Left colon (tissue), 2 donors: ENCODE results near the gene USF3. TPM values are rescaled to one million over a fixed set of nuclear protein-coding genes. Genes with fewer than 3 reads are reported as not detected.

Experiments used
- ATAC-seq: fragments of 200-7000 bp; cut with Tn5 transposase; one replicate; pipeline ENCODE4 v1.9.1; 2020; ENCODE audit warnings: mild to moderate bottlenecking, moderate library complexity
- DNase-seq, 2 donors: peaks; one replicate each; pipeline ENCODE4 v3.0.0-alpha.2; 2020
- intact Hi-C, 2 donors: fragments of 100-400 bp; cut with DNase I in 1 of 2; cut with micrococcal nuclease in 1 of 2; formaldehyde crosslinking; loops; one replicate each; pipeline versions ENCODE4 v1.11.2 to v1.14.0; 2022; cut with DNase I, micrococcal nuclease
- total RNA-seq, 2 donors: library from RNA; stranded (reverse); fragmentation: NEBNext Ultra II Directional; extraction: Animal tissue kit (Norgen Biotek cat#: 25700); gene quantifications; one replicate each; pipeline ENCODE4 v1.2.1, GENCODE V29; 2021
- donor health status: DM: no; HTN: no; CAD: no.
- donor health status: DM: yes; HTN: yes; CAD: no.

USF3 gene
- total RNA-seq, 2 donors from 2014 or later, result 25.5 to 25.6 TPM

DNA sequence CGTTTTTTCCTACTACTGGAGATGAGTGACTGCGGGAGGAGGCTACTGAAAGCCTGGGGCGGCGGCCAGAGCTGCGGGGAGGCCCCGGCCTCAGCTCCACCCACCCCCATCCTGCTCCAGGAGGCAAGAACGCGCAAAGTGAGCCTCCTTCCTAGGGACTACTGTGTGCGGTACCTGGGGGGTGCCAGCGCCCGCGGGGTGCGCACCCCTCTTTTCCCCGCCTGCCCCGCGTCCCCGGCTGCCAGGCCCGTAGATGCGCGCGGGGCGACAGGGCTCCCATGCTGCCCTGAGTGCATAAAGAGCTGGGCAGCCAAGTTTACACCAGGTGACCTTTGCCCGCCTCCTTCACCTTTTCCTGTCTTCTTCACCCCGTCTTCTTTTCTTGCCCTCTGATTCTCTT, 2.5 kb upstream of the USF3 start:
- DNase-seq, result peak; percentile 60 to 65
- peak; percentile 21 for ATAC-seq
- intact Hi-C loops, result no loop called here

- ATAC-seq, result no peak
- no peak for DNase-seq
- intact Hi-C loops, result no loop called here
Observed at GRCh38 chr3:113698213-113698742, 1.8 kb upstream of the USF3 start.

DNA sequence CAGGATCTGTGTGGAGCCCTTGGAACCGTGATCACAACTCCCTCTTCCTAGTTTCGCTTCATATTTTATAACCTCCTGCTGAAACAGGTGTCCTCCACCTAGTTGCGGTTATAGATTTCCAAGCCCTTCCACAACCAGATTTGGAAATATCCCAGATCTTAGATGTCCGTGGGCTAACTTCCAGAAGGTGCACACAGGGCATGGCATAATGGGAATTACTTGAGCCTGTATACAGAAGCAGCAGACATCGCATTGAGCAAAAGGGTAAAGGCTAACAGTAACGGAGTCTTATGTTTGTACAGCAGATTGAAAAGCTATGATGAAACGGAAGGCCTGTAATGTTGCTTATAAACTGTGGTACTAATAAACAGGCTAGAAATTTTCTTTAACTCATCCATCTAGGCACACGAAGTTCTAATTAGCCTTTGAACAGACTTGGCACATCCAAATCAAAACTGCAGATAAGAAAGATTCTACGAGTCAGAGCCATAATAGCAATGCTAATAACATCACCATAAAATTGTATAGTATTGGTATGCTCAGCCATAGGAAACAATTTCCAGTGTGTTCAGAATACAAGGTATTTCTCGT, 1.2 kb upstream of the USF3 start:
- intact Hi-C loops, result no loop called here
- no peak for DNase-seq
- peak; percentile 31 for ATAC-seq

DNA sequence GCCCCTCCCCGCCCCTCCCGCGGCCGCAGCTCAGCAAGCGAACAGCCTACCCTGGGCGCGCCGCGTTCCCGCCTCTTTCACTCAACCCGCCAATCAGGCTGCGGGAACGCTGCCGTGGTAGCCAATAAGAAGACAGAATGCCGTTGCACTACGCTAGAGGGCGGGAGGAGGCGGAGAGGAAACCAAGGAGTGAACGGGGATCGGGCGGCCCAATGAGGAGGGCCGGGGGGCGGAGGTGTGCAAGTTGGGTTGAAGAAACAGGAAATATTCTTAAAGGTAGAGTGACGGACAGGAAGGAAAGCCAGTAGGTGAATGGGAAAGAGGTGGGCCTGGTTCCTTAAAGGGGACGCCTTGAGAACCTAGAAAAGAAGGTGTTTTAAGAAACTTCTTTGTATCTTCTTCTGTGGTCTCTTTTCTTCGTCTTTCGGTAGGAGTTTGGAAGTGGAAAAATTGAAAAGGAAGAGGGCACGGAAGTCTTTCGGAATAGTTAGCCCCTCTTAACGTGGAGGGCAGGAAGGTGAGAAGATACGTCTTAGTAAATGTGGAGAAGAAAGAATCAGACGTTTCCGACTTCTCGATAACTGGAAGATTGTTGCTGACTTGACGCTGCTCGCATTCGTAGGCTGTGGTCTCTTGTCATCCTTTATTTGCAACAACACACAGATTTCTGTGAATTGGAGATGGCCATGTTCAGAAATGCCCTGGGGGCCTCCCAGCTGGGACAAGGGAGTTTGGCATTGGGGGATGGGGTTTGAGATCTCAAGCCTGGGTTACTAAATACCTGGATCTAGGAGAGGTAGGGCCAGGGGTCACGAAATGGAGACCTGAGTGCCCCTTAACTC, 437 bp upstream of the USF3 start:
- ATAC-seq (peak; percentile 86), DNase-seq (peak; percentile 98 to 99)
- intact Hi-C loops, result no loop called here

- DNase-seq (no peak), ATAC-seq (no peak)
- intact Hi-C loops, result no loop called here
Observed at GRCh38 chr3:113695431-113695785, 1.0 kb downstream of the USF3 start.

- DNase-seq (no peak), ATAC-seq (no peak)
- intact Hi-C loops, result no loop called here
Observed at GRCh38 chr3:113690482-113690881, 6.0 kb downstream of the USF3 start.

DNA sequence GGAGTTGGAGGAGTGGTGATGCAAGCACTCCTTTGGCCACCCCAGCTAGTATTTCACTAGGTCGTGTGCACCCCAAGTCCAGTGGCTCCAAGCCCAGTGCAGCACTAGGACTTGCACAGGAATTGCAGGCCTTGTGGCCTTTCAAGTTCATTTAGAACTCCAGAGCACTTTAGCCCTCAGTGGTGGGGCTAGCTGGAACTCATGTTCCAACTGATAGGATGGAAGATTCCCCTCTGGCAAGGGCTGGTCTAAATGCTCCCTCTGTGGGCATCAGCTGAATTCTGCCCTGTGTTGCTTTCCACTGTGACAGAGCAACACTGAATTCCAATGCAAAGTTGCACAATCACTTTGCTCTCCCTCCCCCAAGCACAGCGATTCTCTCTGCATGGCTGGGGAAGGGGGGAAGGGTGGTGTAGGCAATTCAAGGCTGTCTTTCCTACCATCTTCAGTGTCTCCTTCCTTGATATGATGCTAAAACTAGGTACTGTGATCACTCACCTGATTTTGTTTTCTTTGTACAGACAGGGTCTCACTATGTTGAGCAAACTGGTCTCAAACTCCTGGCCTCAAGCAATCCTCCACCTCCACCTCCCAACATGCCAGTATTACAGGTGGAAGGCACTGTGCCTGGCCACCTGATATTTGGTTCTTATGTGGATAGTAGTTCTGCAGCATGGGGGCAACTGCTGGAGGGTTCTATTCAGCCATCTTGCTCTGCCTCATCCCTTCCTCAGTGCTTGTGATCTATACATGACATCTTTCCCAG, 10.3 kb downstream of the USF3 start:
- DNase-seq, result no peak
- intact Hi-C loops, result no loop called here
- no peak for ATAC-seq

- intact Hi-C loops, result no loop called here
- ATAC-seq, result no peak
Observed at GRCh38 chr3:113685124-113685523, 11.3 kb downstream of the USF3 start.

GRCh38 chr3:113684271-113684819, 12.1 kb downstream of the USF3 start:
- intact Hi-C loops, result no loop called here

More at GRCh38 chr3:113685124-113685523, 11.3 kb downstream of the USF3 start:
- DNase-seq, result no peak

DNA sequence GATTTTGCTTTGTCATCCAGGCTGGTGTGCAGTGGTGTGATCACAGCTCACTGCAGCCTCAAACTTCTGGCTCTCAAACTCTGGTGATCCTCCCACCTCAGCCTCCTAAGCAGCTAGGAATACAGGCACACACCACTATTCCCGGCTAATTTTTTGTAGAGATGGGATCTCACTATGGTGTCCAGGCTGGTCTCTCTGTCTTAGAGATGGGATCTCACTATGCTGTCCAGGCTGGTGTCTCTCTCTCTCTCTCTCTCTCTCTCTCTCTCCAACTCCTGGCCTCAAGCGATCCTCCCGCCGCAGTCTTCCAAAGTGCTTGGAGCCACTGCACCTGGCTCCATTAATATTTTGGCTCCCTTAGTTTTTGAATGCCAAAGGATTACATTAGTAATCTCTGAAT, 17.7 kb downstream of the USF3 start:
- ATAC-seq (no peak), DNase-seq (no peak)
- intact Hi-C loops, result no loop called here

More at GRCh38 chr3:113684271-113684819, 12.1 kb downstream of the USF3 start:
- no peak for DNase-seq
- no peak for ATAC-seq

GRCh38 chr3:113677737-113678136, 18.7 kb downstream of the USF3 start:
- intact Hi-C loops, result no loop called here
- DNase-seq, result no peak
- ATAC-seq, result no peak

- ATAC-seq (no peak), DNase-seq (no peak)
- intact Hi-C loops, result no loop called here
Observed at GRCh38 chr3:113676261-113676660, 20.2 kb downstream of the USF3 start.

DNA sequence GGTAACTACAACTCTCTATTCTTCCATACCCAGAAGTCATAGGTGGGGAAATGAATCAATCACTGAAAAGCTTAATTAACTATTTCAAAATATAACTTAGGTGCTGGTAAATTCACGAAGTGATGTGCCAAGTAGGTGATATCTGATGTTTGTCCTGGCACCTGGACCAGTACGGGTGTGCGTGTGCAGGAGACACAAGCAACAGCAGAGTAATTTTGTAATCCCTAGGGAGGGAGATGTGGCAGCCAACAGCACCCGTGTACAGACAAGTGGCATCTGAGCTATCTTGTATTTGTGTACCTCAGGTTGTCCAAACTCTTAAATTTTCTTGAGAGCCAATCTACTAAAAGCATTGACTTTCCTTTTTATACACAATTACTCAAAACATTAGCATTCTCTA, 22.8 kb downstream of the USF3 start:
- intact Hi-C loops, result no loop called here
- ATAC-seq (no peak), DNase-seq (no peak)

DNA sequence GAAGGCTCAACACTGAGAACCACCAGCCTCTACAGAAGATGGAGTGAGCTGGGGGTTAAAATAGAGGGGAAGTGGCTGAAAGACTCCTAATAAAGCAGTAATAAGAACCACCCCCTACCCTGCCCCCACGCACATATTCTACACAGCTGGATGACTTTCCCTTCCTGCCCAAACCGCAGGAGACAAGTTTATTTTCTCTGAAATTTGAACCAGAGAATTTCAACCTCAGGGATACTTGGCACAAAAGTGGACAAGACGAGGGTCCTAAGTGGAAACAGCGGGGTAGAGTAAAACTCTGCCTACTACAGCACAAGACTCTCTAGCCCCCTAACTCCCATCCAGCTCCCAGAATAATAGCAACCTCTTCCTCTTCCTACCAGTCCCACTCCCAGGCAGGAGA, 28.4 kb downstream of the USF3 start:
- intact Hi-C loops, result no loop called here
- DNase-seq (no peak), ATAC-seq (no peak)

GRCh38 chr3:113664523-113665094, 31.8 kb downstream of the USF3 start:
- ATAC-seq, result peak; percentile 24
- intact Hi-C loops, result no loop called here
- no peak for DNase-seq

DNA sequence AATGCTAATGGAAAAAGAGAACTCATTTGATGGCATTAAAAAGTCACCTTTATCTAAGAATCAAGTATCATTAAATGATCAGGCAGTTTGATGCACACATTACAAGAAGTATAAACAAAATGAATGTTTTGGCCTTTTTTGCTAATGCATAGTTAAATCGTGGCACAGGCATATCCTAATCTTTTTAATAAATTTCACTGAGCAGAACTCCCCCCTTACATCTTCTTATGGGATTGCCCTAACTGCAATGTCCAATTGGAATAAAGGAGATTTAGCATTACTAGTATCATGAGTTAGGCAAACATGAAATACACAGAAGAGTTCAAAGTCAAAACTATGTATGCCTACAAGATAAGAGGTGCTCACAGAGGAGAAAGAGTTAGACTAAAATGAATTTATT, 32.7 kb downstream of the USF3 start:
- ATAC-seq (peak; percentile 86), DNase-seq (no peak)
- intact Hi-C loops, result no loop called here

GRCh38 chr3:113663324-113663750, 33.1 kb downstream of the USF3 start:
- DNase-seq (no peak), ATAC-seq (peak; percentile 84)
- intact Hi-C loops, result no loop called here

DNA sequence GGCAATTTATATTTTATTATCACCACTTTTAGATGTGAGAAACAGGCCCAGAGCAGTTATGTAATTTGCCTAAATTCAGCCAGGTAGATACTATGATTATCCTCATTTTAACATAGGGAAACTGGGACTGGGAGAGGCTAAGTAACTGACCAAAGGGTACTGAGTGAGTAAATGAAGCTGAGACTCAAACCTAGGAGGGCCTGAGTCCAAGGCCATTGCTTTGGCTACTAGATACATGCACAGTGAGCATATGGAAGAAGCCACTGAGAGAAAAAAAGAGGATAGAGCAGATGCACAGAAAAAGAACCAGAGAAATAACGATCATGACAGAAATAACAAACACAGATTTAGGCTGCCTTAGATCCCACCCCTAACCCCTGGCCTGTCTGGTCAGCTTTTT, 33.6 kb downstream of the USF3 start:
- intact Hi-C loops, result no loop called here

DNA sequence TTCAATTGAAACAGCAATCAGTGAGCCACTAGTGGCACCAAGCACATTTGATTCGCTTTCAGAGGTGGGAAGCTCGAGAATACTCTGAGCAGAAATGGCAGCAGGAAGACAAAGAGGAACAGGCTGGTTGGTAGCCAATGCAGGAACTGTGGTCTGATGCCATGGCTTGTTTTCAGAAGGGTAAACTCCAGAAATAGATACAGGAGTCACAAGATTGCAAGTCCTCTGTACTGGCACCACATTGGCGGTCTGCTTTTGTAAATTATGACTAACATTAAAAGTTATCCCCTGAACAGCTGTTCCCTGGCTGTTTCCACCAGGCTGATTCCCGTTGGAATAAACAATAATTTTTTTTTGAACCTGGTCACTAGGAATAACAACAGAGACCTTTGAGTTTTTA, 35.5 kb downstream of the USF3 start:
- DNase-seq (peak in 1 of 2 donors; percentile 28), ATAC-seq (no peak)
- intact Hi-C loops, result no loop called here

More for the DNA sequence above, 33.6 kb downstream of the USF3 start:
- DNase-seq (no peak), ATAC-seq (peak; percentile 16)
